DMS153 treated with DMSO at 0.1 percent for 48 hours (cell line): ENCODE results near the gene USP4.
"Not testable (repeated sequence)": the region's sequence is repeated elsewhere in the genome, so short reads cannot be mapped to it uniquely, and the experiment has no call there.

Source experiments
- DNase-seq: peaks from one replicate; lab custom pipeline; 2025; ENCODE audit not compliant: unreplicated experiment; lab: John Stamatoyannopoulos, UW

USP4 gene

DNA sequence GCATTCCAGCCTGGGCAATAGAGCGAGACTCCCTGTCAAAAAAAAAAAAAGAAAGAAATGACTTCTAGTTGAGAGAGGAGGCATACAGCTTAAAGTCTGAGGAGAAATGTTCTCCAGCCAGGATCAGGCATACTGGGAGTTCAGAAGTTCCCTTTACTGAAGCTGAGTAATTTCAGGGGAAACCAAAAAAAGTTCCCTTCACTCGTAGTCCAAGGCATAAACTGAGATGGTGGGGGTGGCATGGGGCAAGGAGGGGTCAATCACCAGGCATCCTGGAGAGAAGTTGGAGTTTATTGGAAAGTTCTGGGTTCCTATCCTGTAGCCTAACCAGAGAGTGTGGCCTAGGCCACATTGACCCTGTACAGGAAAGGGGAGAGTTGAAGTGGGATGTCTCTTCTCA, 12.4 kb upstream of the USP4 start:
- no peak for DNase-seq

DNA sequence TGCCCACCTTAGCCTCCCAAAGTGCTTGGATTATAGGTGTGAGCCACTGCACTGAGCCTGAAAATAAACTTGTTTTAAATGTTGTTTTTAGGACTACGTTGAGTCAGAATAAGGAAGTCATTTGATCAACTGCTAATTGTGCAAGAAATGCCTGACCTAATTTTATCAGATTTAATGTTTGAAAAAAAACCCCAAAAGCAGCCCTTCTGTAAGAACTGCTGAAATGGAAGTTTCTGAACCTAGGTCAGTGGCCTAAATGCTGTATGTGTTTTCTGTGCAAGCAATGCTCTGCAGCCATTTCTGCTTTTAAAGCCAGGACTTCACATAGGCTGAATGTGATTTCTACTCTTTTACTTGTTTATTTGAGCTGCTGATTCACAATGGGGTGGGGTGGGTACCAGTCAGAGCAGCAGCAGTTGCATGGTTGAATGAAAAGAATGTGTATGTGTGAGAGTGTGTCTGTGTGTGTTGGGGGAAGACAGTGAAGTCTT, 11.7 kb upstream of the USP4 start:
- DNase-seq, result no peak

DNA sequence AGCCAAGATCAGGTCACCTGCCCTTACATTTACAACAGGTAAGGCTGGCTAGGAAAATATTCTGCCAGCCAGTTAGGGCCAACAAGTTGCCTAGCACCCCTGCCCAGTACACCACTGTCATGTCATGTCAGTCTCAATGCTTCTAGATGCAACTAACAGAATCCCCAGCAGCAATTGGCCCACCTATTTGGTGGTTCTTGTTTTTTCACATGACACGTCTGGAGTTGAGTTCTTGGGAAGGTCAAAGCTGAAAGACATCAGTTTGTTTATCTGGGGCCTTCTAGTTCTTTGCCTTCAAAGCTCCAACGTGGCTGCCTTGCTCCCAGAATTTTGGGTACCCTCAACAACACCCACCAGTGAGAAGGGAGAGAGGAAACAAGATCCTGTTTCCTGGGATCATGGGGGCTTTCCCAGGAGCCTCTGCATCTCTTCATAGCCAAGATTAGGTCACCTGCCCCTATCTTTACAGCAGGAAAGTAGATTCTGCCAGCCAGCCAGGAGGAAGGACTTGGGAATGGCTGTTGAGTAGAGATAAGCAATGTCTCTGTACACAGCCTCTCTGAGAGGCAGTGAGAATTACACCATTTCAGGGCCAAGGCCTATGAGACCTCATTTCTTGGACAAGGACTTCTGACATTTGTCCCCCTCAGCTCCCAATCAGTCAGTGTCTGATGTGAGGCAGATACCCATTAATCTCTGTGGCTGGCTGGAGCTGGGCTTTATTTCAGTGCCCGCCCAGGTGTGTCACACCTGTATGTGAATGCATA, 9.7 kb upstream of the USP4 start:
- no peak for DNase-seq

DNA sequence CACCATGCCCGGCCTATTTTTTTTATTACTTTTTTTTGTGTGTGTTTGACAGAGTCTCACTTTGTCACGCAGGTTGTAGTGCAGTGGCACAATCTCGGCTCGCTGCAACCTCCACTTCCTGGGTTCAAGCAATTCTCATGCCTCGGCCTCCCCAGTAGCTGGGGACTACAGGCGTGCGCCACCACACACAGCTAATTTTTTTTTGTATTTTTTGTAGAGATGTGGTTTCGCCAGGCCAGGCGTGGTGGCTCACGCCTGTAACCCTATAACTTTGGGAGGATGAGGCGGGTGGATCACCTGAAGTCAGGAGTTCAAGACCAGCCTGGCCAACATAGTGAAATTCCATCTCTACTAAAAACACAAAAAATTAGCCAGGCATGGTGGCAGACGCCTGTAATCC, 8.5 kb upstream of the USP4 start:
- not testable (repeated sequence) for DNase-seq

DNA sequence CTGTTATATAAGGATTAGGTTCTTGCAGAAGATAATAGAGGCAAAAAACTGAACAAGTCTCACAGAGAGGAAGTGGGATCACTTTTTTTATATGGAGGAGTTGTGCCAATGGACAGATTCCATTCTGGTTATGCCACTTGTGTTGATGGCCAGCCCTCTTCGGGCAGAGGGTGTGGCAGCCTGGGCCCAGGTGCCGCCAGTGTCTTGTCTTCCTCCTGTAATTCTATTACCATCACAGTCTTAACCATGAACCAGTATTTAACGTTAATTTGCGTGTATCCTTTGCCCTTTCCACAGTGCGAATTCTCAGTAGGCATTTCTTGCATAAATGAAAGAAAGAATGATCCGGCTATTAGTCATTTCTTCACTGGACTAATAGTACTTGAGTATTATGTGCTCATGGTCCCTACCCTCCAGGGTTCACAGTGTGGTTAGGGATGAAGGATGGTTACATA, 7.0 kb upstream of the USP4 start:
- DNase-seq, result no peak

DNA sequence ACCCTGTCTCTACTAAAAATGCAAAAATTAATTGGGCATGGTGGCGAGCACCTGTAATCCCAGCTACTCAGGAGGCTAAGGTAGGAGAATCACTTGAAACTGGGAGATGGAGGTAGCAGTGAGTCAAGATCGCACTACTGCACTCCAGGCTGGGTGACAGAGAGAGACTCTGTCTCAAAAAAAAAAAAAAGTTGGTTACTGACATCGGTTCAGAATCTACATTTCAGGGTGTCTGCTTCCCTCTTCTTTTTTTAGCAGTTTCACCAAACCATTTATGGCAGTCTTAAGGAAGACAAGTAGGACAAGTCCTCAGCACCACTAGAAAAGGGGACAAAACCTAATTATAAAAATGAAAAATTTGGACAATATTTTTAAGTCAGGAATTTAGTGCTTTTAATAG, 3.3 kb upstream of the USP4 start:
- no peak for DNase-seq

- no peak for DNase-seq
Observed at GRCh38 chr3:49341996-49342395, 2.1 kb upstream of the USP4 start.

GRCh38 chr3:49339581-49339940, 292 bp downstream of the USP4 start:
- DNase-seq, result no peak

DNA sequence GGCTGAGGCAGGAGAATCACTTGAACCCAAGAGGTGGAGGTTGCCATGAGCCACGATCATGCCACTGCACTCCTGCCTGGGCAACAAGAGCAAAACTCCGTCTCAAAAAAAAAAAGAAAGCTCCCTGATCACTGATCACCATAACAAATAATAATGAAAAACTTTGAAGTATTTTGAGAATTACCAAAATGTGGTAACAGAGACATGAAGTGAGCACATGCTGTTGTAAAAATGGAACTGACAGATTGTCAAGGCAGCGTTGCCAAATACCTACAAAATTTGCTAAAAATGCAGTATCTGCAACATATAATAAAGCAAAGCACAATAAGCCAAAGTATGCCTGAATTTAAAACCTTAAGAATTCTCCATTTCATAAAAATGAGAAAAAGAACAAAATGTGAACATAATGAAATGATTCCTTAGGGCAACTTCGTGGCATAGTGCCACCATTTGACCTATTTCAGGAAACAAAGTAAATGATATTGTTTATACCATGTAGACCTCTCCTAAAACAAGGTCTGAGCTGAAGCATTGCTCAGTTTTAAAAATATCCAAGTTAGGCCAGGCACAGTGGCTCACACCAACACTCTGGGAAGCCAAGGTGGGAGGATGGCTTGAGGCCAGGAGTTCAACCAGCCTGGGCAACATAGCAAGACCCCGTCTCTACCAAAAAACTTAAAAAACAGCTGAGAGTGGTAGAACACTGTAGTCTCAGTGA, 5.8 kb downstream of the USP4 start:
- no peak for DNase-seq

DNA sequence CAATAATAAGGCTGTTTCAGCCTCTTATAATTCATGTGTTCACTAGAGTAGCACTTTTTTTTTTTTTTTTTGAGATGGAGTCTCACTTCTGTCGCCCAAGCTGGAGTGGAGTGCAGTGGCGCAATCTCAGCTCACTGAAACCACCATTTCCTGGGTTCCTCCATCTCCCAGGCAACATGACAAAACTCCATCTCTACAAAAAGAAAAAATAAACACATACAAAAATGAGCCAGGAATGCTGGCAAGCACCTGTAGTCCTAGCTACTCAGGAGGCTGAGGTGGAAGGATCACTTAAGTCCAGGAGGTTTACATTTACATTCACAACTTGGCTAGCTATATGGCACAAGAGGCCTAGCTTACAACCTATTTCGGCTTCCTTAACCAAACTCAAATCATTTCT, 6.8 kb downstream of the USP4 start:
- no peak for DNase-seq

GRCh38 chr3:49329186-49329585, 10.7 kb downstream of the USP4 start:
- DNase-seq, result no peak

DNA sequence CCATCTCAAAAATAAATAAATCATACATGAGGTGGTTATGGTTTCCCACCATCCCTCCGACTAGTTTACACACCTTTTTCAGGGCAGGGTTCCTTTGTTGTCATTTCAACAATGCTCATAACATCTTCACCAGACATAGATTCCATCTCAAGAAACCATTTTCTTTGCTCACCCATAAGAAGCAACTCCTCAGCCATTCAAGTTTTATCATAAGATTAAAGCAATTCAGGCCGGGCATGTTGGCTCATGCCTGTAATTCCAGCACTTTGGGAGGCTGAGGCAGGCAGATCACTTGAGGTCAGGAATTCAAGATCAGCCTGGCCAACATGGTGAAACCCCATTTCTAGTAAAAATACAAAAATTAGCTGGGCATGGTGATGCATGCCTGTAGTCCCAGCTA, 11.5 kb downstream of the USP4 start:
- not testable (repeated sequence) for DNase-seq

DNA sequence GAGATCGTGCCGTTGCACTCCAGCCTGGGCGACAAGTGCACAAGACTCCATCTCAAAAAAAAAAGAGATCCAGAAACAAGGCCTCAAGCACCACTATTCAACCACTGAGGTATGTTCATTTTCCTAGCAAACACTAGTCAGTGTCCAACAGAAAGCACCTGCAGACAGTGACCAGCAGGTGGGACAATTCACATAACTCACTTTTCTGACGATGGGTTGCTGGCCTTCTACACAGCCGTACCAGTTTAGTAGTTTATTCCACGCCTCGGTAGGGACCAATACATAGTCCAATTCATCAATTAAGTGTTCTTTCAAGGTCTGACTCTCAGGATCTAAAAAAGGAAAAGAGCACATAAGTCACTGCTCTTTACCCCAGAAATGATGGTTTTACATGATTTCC, 12.4 kb downstream of the USP4 start:
- DNase-seq, result no peak

DNA sequence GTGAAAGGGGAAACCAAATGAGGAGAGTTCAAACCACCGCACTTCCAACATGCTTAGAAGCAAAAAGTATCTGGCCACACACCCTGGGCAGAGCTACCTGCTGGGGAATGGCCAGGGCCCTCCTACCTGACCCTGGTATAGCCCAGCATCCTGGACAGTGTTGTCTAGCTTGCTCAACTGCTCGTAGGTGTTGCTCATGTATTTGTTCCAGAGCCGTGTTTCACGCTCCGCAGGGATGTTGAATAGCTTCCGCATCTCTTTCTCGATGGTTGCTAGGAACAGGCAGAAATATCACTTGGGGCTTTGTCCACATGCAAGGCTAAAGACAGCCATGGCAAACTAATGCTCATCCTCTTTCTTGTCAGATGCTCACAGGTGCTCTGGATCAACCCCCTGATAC, 15.1 kb downstream of the USP4 start:
- DNase-seq, result no peak

DNA sequence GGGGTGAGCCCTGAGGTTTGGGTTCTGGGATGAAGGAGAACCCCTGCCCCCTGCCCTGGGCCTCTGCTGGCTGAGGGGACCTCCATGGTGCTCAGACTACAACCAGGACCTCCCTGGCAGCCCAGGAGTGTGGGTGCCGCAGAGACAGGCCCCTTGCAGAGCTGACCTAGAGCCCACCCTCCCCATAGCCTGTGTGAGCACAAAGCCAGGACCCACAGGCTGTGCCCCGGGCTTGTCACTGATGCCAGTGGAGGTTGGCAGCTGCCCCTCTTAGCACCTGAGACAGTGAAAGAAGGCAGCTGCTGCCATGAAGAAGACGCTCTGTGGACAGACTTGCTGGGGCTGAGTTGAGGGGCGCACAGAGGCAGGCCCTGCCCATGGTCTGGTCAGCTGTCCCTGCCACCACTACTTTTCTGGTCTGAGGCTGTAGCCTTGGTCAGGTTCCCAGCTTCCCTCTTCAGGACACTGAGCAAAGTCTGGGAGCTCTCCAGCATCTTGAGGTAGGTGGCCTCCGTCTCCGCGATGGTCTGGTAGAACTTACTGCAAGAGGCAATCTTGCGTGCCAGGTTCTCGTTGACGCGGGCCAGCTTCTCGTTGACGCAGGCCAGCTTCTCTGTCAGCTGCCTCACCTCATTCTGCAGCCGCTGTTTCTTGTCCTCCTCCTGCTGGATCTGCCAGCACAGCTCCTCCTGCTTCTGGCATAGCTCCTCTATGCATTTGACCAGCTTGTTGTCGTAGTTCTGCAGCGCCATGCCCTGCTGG, 23.0 kb downstream of the USP4 start:
- no peak for DNase-seq

DNA sequence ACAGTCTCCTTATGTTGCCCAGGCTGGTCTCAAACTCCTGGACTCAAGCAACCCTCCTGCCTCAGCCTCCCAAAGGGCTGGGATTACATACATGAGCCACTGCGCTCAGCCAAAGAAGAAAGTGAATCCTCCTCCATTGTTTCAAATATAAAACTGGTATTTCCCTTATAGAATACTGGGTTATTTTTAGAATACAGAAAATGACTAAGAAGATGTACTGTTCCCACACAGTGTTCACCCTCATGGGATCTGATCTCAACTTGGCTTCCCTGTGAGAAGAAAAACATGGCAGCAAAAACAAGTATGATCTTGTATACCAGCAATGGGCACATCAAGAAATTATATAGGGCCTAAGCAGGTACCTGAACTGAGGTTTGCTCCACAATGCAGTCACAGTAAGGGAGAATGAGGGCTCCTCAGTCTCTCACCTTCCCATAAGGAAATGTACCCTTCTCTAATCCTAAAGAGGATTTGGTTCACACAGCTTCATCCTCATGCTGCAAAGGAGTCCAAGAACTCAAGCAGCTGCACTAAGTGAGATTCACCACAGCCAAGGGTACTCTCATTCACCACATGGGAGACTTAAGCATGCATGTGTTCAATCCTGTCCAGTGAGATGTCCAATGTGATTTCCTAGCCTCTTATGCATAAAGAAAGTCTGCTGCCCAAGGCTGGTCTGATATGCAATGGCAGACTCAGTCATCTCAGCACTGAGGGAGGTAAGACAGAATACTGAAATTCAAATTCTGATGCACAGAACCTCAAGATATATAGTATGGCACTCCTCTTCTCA, 25.8 kb downstream of the USP4 start:
- DNase-seq, result no peak

- no peak for DNase-seq
Observed at GRCh38 chr3:49311283-49311682, 28.6 kb downstream of the USP4 start.

GRCh38 chr3:49310677-49311076, 29.2 kb downstream of the USP4 start:
- DNase-seq, result no peak

DNA sequence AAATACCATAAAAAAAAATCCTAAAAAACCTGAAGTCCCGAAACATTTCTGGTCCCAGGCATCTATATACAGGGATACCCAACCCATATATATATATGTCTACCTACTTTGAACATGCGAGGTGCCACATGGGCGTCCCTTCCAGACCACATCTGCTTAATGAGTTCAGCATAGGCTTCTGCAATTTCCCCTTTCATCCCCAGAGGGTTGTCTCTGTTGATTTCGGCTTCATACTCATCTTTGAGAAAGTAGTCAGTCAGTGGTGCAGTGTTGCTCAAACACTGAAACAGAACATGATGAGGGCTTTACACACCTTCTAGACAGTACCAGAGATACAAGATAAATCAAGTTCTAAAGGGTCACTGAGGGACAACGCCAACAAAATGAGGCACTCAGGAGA, 34.2 kb downstream of the USP4 start:
- no peak for DNase-seq

DNA sequence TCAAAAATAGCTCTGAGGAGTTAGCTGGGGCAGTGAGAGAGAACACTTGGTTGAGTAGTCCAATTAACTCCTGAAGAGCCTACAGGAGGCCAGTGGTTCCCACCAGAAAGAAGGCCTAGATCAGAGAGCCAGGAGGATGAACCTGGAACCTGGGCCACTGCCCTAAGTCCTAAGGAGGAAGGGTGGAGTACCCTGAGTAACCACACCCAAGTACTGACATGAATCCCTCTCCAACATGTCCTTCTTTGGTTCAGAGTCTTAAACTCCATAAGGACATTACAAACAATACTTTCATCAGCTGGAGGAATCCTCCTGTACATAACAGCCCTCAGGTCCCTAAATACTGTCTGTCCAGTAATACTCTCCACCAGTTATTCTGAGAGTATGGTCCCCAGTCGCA, 37.2 kb downstream of the USP4 start:
- no peak for DNase-seq

DNA sequence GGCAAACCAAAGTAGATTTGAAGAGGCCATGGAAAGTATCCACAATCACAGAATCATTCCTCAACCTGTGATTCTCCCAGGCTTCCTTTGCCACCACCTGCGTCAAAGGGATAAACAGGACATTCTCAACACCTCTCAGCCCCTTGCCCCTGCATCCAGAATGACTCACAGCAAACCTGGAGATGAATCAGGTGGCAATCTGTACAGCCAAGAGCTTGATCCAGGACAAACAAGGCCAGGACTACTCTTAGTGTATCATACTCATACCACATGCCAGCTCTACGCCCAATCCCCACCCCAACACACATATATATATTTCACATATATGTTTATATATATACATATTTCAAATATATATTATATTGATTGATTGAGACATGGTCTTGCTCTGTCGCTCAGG, 39.3 kb downstream of the USP4 start:
- no peak for DNase-seq
